ENCODE results near the gene HPSE2.
A peak's percentile ranks its signal among the peaks of the same experiment; 100 is the strongest.

The HPSE2 gene

DNA sequence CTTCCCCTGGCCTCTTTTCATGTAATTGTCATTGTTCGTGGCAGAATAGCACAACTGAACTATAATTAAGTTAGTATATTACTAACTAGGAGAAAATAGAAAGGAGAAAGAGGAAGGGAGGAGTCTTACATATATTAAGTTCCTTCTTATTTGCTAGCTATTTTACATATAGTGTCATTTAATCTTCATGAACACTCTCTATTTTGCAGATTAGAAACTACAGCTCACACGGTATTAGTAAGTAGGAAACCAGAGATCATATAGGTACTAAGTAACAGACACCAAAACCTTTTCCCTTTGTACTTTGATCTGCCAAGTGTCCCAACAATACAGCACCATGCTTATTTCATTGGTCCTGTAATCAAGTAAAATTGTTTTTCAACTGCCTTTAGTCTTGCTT lies 586.5 kb downstream of the HPSE2 start:
- DNase-seq (ENCODE audit: low read depth), result no peak
- TF ChIP-seq, protein P1, sequence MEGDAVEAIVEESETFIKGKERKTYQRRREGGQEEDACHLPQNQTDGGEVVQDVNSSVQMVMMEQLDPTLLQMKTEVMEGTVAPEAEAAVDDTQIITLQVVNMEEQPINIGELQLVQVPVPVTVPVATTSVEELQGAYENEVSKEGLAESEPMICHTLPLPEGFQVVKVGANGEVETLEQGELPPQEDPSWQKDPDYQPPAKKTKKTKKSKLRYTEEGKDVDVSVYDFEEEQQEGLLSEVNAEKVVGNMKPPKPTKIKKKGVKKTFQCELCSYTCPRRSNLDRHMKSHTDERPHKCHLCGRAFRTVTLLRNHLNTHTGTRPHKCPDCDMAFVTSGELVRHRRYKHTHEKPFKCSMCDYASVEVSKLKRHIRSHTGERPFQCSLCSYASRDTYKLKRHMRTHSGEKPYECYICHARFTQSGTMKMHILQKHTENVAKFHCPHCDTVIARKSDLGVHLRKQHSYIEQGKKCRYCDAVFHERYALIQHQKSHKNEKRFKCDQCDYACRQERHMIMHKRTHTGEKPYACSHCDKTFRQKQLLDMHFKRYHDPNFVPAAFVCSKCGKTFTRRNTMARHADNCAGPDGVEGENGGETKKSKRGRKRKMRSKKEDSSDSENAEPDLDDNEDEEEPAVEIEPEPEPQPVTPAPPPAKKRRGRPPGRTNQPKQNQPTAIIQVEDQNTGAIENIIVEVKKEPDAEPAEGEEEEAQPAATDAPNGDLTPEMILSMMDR (conservative IDR thresholded peaks at IDR 0.05; ENCODE audit: low read length), result no peak

DNA sequence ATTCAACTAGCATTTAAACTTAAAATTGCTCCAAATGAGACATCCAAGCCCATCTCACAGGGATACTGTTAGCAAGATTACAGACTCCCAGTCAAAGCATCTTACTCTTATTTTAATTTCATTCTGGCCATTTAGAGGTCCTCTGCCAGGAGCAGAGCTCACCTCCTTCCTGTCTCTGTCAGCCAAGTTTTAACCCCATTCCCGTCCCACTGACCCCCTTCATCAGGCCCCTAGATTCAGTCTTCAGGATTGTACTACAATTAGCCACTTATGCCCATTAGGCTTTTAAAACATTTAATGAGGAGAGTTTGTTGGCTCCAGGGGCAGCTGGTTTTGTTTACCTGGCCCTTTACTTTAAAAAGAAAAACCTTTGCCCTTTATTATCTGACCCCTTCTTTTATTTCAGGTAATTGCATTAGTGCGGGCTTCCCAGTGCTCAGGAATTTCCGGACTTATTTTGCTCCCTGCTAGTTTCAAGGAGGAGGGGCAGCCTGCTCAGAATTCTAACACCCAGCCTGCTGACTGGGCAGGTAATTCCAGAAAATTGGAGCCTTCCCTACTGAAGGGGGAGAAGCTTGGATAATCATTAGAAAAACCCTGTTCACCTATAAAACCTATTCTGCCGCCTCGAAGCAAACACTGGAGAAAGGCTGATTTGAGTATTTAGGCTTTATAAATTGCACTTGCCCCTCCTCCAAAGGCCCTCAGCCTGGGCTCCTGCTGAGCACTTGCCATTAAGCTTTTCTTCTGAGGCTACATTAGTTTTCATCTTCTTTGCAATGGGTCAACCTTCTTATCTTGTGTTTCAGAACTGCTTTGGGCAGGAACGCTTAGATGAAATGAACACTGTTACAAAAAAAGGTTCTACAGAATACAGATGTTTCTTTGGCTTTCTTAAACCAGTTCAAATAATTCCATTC lies 588.4 kb downstream of the HPSE2 start:
- no peak overlapping the region for H3K4me3 ChIP-seq (ENCODE audit: low read length)
- DNase-seq (ENCODE audit: low read depth), result no peak
- TF ChIP-seq, protein P1 (conservative IDR thresholded peaks at IDR 0.05; ENCODE audit: low read length), result no peak

More for the DNA sequence above, 586.5 kb downstream of the HPSE2 start:
- H3K4me3 ChIP-seq (ENCODE audit: low read length), result no peak overlapping the region

DNA sequence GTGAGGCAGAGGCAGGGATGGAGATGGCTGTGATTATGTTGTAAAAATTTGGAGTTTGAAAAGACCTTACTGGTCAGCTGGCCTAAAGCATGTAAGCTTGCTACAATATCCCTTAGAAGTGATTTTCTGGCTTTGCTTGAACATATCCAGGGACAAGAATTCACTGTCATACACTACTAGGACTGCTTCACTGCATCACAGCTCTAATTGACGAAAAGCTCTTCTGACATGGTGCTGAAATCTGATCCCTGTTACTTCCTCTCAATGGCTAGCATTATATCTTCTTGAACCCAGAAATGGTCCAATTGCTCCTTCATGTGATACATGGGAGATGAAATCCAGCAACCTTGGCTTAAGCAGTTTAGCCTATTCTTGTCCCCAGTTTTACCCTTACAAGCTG lies 591.2 kb downstream of the HPSE2 start:
- no peak overlapping the region for H3K4me3 ChIP-seq (ENCODE audit: low read length)
- TF ChIP-seq, protein P1 (conservative IDR thresholded peaks at IDR 0.05; ENCODE audit: low read length), result no peak
- DNase-seq (ENCODE audit: low read depth), result no peak

DNA sequence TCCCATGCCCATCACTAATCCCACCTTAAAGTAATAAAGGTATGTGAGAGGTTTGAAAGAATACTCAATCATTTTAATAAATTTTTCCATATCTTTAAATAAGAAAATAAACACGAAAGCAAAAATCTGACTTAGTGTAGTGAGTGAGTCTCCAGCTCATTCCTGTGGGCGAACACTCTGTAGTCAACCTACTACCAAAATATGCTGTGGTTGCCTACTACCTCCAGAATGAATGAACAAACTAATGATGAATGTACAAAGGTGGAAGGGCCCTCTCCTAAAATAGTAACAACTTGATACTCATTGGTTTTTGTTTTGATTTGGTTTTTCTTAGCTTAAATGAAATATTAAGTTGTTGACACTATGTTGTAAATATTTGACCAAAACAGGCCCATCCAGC lies 593.4 kb downstream of the HPSE2 start:
- TF ChIP-seq, protein P1 (conservative IDR thresholded peaks at IDR 0.05; ENCODE audit: low read length), result no peak
- no peak overlapping the region for H3K4me3 ChIP-seq (ENCODE audit: low read length)
- peak; percentile 58 for DNase-seq (ENCODE audit: low read depth)

DNA sequence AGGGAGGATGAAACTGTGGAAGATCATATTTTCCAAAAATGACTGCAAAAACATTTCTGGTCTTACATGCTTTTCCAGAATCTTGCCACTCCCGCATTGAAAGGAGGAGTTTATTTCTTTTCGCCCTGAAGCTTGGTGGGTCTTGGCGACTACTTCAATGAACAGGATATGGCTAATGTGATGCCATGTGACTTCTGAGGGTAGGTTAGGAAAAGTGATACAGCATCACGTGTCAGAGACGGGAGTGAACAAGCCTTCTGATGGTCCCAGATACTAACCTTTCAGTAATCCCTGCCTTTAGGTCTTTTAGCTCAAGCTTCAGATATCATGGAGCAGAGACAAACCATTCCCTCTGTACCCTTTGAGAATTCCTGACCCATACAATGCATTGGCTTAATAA lies 596.7 kb downstream of the HPSE2 start:
- no peak overlapping the region for H3K4me3 ChIP-seq (ENCODE audit: low read length)
- TF ChIP-seq, protein P1 (conservative IDR thresholded peaks at IDR 0.05; ENCODE audit: low read length), result no peak
- DNase-seq (ENCODE audit: low read depth), result no peak

DNA sequence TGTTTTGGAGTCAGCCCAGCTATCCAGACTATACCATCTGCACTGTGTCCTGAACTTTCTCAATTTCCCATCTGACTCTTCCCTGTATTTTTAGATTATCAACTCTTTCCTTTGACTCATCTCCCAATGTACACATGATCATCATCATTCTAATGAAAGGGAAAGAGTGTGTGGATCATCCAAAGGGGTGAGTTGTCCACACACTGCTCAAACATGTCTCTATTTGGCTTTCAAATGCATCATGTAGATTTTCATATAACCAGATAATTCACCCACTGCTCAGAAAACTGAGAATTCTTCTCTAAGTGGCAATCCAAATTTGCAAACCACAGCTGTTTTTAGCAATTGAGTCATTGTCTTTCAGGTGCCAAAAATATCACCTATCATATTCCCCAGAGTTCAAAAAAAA lies 598.7 kb downstream of the HPSE2 start:
- TF ChIP-seq, protein P1 (conservative IDR thresholded peaks at IDR 0.05; ENCODE audit: low read length), result no peak
- H3K4me3 ChIP-seq (ENCODE audit: low read length), result no peak overlapping the region
- DNase-seq (ENCODE audit: low read depth), result peak; percentile 36
